ENCODE data around the gene CADPS2.
"Not testable (repeated sequence)": the region's sequence is repeated elsewhere in the genome, so short reads cannot be mapped to it uniquely, and the experiment has no call there.

CADPS2 gene

DNA sequence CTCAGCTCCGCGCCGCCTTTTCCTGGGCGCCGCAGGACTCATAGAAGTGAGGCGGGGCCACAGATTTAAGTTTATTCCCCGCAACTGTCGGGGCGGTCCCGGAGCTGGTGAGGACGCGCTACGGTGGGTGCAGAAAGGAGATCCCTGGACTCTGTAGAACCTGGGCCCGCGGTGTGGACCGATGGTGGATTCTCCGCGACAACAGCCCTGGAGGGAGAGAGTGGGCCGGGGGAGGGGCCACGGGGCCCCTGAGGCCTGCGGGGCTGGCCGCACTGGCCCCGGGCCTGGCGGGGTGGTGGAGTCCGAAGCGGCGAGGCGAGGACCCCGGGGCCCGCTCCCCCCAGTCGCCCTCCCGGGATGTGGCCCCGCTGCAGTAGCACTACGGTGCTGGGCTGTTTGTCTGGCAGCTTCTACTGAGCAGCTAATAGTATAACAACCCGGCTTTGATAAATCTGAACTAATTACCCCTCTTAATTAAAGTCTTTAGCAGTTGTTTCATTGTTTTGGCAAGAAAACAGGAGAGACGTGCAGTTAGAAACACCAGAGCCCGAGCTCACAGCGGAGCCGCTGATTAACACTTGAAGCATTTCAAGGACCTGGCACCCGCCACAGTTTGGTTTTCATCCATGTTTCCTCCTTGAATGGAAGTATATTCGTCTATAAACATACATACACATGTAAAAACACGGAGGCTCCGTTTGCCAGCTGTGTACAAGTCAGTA is 585.9 kb downstream of the CADPS2 start:
- TF ChIP-seq, protein P1, sequence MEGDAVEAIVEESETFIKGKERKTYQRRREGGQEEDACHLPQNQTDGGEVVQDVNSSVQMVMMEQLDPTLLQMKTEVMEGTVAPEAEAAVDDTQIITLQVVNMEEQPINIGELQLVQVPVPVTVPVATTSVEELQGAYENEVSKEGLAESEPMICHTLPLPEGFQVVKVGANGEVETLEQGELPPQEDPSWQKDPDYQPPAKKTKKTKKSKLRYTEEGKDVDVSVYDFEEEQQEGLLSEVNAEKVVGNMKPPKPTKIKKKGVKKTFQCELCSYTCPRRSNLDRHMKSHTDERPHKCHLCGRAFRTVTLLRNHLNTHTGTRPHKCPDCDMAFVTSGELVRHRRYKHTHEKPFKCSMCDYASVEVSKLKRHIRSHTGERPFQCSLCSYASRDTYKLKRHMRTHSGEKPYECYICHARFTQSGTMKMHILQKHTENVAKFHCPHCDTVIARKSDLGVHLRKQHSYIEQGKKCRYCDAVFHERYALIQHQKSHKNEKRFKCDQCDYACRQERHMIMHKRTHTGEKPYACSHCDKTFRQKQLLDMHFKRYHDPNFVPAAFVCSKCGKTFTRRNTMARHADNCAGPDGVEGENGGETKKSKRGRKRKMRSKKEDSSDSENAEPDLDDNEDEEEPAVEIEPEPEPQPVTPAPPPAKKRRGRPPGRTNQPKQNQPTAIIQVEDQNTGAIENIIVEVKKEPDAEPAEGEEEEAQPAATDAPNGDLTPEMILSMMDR (IDR thresholded peaks at IDR 0.05; ENCODE audit: low read depth, low read length), result no peak
- no peak for DNase-seq (ENCODE audit: extremely low read depth, low read depth)

DNA sequence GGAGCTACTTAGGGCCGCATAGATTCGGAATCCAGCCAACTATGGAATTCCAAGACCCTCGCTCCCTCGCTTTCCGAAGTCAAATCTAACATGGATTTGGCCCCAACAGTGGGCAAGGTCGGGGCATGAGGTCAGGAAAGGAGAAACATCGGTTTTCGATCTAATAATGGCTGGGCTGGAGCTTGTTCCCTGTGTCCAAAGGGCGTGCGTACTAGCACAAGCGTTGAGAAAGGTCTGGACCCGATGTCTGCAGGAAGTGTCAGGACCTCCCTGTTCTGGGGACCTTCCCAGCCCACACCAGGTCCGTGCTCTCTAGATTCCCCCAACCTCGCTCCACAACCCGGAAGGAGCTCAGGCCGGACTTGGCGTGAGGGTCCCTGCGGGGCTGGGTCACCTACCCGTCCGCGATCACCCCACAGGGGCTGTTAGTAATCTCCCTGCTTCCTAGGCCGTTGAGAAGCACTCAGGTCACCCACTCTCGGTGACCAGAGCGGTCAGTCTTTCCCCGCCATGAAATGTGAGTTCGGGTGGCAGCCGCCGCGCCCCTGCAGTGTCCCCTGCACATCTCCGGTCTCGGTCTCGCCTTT is 586.5 kb downstream of the CADPS2 start:
- TF ChIP-seq, protein P1 (IDR thresholded peaks at IDR 0.05; ENCODE audit: low read depth, low read length), result no peak
- DNase-seq (ENCODE audit: extremely low read depth, low read depth), result no peak

DNA sequence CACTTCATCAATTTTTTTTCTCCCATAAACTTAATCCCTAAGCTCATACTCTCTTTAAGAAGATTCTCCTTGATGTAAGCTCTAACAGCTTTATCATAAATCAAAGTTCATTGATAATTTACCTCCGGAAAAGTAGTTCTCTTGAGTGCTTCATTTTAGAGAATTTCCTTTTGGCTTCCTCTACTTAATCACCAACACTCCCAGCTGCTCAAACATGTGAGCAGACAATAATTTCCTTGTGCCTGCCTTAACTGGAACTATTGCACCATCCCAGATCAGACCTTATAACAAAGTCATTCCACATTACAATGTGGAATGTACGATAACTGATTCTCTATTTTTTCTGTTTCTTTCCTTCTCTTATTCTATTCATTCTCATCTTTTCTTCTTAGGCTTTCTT is 587.6 kb downstream of the CADPS2 start:
- TF ChIP-seq, protein P1 (IDR thresholded peaks at IDR 0.05; ENCODE audit: low read depth, low read length), result no peak
- DNase-seq (ENCODE audit: extremely low read depth, low read depth), result no peak

DNA sequence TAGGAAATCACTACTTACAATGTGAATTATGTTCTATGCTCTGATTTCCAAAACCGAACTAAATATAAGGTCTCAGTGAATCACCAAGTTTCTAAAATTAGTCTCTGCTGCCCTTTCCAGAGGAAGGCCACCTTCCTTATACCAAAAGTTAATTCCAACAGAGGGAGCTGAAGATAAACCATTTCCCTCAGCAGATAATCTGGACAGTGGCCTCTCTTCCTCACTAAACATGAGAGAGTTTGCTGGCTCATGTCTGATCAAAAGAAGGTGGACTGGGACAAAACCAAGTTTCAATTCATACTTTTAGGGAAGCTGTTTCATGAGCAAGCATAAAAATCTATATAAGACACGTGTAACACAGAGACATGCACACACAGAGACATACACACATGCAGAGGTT is 588.1 kb downstream of the CADPS2 start:
- DNase-seq (ENCODE audit: extremely low read depth, low read depth), result no peak
- TF ChIP-seq, protein P1 (IDR thresholded peaks at IDR 0.05; ENCODE audit: low read depth, low read length), result no peak

GRCh38 chr7:122291189-122291588 is 595.1 kb downstream of the CADPS2 start:
- TF ChIP-seq, protein P1 (IDR thresholded peaks at IDR 0.05; ENCODE audit: low read depth, low read length), result no peak

GRCh38 chr7:122290476-122290875 is 595.8 kb downstream of the CADPS2 start:
- DNase-seq (ENCODE audit: extremely low read depth, low read depth), result no peak
- TF ChIP-seq, protein P1 (IDR thresholded peaks at IDR 0.05; ENCODE audit: low read depth, low read length), result no peak

More at GRCh38 chr7:122291189-122291588, 595.1 kb downstream of the CADPS2 start:
- no peak for DNase-seq (ENCODE audit: extremely low read depth, low read depth)

DNA sequence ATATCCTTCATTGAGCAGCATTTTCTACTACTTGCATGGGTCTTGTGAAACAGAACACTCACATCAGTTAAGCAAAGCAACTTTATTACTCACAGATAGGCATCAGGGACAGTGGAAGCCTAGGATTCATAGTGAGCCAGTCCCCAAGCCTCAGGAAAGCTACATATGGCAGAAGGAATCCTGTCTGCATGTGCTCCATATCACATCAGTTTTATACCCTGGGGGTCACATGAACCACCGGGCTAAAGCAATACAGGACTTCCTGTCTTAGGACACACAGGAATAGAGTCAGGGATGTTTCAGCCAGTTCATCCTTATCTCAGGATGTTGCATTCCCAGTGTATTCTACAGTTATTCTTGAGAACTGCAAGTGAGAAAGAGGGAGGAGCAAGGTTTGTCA is 596.8 kb downstream of the CADPS2 start:
- no peak for DNase-seq (ENCODE audit: extremely low read depth, low read depth)
- TF ChIP-seq, protein P1 (IDR thresholded peaks at IDR 0.05; ENCODE audit: low read depth, low read length), result no peak

DNA sequence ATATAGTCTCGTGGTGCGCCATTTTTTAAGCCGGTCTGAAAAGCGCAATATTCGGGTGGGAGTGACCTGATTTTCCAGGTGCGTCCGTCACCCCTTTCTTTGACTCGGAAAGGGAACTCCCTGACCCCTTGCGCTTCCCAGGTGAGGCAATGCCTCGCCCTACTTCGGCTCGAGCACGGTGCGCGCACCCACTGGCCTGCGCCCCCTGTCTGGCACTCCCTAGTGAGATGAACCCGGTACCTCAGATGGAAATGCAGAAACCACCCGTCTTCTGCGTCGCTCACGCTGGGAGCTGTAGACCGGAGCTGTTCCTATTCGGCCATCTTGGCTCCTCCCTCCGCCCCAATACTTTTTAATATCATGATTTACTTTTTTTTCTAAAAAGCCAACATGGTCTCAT is 601.7 kb downstream of the CADPS2 start:
- DNase-seq (ENCODE audit: extremely low read depth, low read depth), result not testable (repeated sequence)

Measured in AG09319 (cell line).